ENCODE results near the gene SLC16A7.

GRCh38 chr12:59744564-59744963, 148.7 kb downstream of the SLC16A7 start:
- TF ChIP-seq CTCF (conservative IDR thresholded peaks at IDR 0.05) (no peak), EZH2 (IDR thresholded peaks at IDR 0.05; ENCODE audit: low read depth) (no peak)
